Measurements from ENCODE around the gene EDN2.

Gene EDN2

DNA sequence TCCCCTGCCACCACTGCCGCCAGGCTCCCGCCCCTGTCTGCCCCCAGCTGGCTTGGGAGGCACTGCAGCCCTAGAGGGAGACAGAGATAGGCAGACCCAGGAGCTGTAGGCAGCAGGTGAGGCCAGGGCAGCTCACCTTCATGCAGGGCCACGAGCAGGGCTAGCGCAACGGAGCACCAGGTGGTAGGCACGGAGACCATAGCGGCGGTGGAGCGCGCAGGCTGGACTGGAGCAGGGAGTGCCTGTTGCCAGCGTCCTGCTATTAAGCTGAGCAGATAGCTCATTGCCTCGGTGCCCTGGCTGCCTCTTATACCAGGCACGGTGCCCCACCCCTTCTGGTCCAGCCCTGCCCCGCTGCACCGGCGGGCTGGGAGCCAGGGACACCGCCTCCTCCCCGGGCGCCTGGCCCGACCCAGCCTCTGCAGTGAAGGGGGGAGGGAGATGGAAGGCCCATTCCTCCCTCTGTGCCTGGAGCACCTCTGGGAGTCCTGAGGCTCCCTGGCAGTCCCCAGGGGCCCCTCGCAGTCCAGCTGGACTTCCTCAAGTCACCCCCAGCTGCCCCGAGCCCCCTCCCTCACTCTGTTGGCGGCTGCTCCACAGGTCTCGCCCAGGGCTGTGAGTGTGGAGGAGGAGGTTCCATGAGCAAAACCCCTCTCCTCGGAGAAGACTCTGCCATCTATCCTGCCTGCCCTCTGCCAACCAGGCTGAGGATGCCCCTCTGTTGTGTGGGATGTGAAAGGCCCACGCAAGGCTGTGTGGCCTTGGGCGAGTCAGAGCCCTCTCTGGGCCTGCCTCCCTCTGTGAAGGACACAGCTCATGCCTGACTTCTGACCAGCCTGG is at the start of gene EDN2:
EDN2 (minus strand) TSS at position 282 of the 840 bp plus-strand sequence; CDS start at position 200, 82 bp downstream.
- DNase-seq: no peak

- no peak for DNase-seq
These were observed 49.2 kb upstream of the EDN2 start for GRCh38 chr1:41533731-41534080.

- DNase-seq: no peak
These were observed 48.7 kb upstream of the EDN2 start for GRCh38 chr1:41533016-41533730.

DNA sequence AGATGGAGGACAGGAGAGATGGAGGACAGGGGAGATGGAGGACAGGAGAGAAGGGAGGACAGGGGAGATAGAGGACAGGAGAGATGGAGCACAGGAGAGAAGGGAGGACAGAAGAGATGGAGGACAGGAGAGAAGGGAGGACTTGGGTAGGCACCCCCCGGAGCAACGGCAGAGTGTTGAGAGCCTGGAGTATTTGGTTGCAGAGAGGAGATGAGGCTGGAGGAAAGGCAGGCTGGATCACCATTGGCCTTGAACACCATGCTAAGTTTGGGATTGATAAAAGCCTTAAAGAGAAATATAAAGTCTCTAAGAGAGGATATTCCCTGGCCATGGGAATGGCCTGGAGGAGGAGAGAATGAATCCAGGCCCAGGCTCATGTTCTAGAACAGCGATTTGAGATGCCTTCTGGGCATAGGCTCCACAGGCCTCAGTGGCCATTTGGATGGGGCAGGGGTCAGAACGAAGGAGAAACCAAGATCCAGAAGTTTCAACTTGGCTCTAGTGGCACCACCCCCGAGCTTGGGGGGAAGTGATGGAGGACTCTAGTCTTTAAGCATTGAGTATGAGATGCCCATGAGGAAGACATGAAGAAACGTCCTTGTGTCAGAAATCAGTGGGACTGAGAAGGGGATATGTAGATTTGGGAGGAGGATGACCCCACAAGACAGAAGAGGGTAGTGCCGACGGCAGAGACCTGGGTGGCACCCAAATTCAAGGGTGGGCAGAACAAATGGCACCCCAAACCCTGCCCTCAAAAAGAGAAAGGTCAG is 47.9 kb upstream of the EDN2 start:
- DNase-seq: no peak

DNA sequence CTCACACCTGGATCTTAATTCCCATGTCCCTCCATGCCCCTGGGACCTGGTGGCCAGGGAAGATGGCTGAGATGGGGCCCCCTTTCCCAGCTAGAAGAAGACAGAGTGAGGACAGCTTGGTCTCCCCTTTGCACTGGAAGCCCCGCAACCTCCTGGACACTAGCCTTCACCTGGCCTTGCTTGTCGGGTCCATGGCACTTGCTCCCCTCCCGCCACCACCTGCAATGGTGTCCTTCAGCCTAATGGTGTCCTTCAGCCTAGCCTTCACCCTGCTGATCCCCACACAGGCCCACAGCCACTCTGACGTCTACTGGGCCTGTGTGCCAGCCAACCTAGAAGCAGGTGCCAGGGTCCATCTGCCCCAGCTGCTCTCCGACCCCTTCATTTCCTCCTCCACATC is 45.9 kb upstream of the EDN2 start:
- DNase-seq: no peak

DNA sequence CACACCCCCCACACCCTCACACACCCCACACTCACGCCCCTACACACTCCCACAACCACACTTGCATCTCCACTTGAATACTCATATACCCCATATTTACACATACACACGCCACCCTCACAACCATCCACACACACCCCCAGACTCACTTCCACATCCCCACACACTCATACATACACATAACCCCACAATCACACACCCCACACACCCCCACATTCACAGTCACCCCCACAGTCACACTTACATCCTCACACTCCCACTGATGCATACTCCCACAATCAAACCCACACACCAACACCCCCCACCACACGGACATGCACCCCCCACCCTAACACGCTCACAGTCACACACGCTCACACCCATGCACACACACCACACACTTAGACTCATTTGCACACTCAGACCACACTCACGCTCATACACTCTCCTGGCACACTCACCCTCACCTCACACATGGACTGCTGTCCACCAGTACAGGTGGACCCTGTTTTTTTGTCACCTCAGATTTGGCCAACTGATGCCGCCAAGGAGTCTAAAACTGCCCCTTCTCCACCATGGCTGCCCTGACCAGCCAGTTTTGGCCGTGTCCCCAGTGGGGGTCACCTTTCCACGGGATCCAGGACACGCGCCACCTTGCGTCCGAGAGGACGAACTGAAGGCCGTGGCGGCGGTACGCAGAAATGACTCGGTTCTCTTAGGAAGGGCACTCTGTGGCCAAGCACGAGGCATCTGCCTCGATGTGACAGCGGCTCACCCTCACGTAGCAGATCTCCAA is 45.3 kb upstream of the EDN2 start:
- DNase-seq: no peak

DNA sequence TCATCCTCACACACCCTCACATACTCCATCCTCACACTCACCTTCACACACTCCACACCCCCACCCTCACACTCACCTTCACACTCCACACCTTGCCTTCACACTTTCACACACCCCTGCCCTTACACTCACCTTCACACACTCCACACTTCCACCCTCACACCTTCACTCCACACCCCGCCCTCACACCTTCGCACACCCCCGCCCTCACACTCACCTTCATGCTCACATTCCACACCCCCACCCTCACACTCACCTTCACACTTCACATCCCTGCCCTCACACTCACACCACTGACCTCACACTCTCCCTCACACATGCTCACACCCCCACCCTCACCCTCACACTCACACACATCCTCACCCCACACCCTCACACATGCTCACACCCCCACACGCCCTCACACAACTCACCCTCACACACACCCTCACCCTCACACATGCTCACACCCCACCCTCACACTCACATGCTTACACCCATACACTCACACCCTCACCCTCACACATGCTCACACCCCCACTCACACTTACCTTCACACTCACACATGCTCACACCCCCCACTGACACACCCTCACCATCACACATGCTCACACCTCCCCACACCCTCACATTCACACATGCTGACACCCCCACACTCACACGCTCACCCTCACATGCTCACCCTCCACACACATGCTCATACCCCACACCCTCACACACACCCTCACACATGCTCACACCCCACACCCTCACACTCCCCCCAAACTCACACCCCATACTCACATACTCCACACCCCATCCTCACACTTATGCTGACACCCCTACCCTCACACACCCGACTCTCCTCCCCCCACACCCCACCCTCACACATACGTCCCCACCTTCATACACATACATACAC is 44.5 kb upstream of the EDN2 start:
- no peak for DNase-seq

DNA sequence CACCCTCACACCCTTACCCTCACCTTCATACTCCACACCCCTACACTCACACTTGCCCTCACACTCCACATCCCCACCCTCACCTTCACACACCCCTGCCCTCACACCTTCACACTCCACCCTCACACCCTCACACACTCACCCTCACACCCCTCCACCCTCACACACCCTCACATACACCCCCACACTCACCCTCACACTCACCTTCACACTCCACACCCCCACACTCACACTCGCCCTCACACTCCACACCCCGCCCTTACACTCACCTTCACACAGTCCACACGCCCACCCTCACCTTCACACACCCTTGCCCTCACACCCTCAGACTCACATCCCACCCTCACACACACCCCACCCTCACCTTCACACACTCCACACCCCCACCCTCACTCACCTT is 43.6 kb upstream of the EDN2 start:
- DNase-seq: no peak

DNA sequence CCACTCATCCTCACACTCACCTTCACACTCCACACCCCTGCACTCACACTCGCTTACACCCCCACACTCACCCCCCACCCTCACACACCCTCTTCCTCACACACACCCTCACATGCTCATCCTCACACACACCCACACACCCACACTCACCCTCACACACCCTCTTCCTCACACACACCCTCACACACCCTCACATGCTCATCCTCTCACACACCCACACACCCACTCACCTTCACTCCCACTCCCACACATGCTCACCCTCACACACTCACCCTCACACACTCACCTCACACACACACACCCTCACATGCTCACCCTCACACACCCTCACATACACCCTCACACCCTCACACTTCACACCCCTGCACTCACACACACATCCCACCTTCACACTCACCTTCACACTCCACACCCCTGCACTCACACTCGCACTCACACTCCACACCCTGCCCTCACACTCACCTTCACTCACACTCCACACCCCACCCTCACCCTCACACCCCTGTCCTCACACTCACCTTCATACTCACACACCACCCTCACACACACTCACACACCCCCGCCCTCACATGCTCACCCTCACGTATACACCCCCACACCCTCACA is 42.6 kb upstream of the EDN2 start:
- no peak for DNase-seq

GRCh38 chr1:41525891-41526587 is 41.6 kb upstream of the EDN2 start:
- no peak for DNase-seq

GRCh38 chr1:41524676-41525675 is 40.5 kb upstream of the EDN2 start:
- no peak for DNase-seq

- no peak for DNase-seq
These were observed 39.6 kb upstream of the EDN2 start for GRCh38 chr1:41523949-41524675.

DNA sequence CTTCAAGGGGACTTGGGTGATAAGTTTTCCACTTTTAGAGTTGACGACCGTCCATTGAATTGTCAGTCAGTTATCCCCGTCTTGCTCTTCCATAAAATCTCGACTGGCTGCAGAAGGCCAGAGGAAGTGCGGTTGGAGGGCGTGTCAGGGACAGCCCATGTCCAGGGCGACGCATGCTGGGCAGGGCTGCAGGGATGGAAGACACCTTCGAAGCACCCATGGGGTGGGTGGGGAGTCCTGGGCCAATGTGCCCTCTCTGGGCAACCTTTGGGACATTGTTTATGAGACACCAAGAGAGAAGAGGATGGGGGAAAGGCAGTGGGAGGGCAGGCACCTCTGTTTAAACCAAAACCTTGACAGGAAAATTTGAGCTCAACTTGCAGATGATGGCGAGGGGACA is 38.6 kb upstream of the EDN2 start:
- DNase-seq: no peak

GRCh38 chr1:41521766-41522165 is 37.3 kb upstream of the EDN2 start:
- no peak for DNase-seq

DNA sequence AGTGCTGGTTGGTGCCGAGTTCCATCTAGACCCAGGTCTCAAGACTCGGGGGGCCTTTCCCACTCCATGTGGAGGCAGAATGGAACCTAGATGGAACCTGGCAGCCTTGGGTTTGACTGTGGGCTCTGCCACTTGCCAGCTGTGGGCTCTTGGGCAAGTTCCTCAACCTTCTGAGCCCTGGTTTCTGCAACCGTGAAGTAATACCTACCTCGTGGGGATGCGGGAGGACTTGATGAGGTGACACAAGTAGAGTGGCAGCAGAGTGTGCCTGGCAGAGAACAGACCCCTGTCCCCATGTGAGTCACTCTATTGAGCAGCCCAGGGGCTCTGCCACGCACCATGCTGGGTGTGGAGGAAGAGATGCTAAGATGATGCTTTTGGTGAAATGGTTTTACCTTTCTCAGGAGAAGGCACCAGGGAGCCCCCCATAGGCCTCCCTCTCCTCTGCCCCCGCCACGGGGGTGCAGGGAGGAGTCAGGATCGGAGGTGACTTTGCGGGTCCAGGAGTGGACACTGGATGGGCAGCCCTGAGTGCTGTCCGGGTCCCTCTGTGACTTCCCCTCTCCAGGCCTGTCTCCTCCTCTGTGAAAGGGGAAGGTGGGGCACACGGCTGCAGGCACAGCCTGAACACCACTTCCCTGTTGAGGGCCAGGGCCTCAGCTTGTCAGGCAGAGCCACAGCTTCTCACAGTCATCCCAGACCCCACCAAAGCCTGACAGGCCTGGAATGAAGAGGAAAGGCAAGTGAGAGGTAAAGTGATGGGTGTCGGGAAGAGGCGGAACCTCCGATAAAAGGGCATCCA is 36.7 kb upstream of the EDN2 start:
- no peak for DNase-seq

GRCh38 chr1:41519667-41520066 is 35.2 kb upstream of the EDN2 start:
- no peak for DNase-seq

- no peak for DNase-seq
These were observed 34.0 kb upstream of the EDN2 start for GRCh38 chr1:41518471-41518870.

GRCh38 chr1:41517062-41517438 is 32.6 kb upstream of the EDN2 start:
- no peak for DNase-seq

All from activated CD4-positive, alpha-beta T cell treated with anti-CD3 and anti-CD28 coated beads, Interleukin-2, amount 50 U/mL, for 1 hour (primary cell).